Measurements from ENCODE around the gene PACS1. TPM values are rescaled to one million over a fixed set of nuclear protein-coding genes. Genes with fewer than 3 reads are reported as not detected.
A peak's percentile ranks its signal among the peaks of the same experiment; 100 is the strongest.

The PACS1 gene
- total and polyA plus RNA-seq, 2 donors (not counting 1 experiment from before 2014, with no cell fraction given) = 25.9 to 28.5 TPM

DNA sequence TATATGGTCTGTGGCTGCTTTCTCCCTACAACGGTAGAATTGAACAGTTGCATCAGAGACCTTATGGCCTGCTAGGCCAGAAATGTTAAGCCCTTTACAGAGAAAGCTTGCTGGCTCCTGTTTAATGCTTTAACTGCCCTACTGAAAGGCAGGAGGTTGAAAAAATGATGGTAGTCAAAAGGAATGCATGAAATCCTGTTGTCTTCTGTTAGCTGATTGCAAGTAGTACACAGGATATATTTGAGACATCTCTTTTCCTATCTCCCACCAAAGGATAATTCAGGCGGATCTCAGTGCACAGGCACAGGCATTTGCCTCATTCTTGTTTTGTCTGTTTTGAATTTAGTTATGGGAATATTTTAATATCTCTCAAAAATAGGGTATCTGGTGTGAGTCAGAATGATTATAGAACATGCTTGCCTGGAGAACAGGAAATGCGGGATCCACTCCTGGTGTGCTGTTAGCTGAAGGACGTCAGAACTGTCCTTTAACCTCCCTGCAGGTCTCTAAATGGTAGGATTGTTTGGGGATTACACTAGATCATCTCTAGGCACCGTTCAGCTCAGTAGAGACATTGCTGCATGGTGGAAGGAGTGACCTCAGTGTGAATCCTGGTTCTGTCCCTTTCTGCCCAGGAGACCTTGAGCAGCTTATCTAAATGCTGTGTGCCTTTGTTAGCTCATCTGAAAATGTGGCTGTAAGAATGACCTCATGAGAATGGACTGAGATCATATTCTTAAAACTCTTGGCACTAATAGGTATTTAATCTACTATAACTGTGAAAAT is 49.5 kb downstream of the PACS1 start:
- Histone ChIP-seq H3K27ac (ENCODE audit: insufficient read depth, low read length) (peak overlapping the region; percentile 50), H3K9ac (ENCODE audit: insufficient read depth, low read length) (no peak overlapping the region), H3K4me3 (replicated peaks in 1 of 4; ENCODE audit: control extremely low read depth in 1 of 4, insufficient read depth in 1 of 4, low read depth in 3 of 4, low read length in 4 of 4) (no peak overlapping the region), H3K9me3 (ENCODE audit: control insufficient read depth, insufficient read depth, low read depth, low read length) (no peaks in the 10 kb centered on the region), H3K4me1 (ENCODE audit: control insufficient read depth, extremely low read depth, insufficient read depth, low read length) (peaks cover 17% of the 10 kb centered on the region), H3K4me2 (ENCODE audit: extremely low read depth, insufficient read depth, low read length) (no peak overlapping the region), H3K36me3 (ENCODE audit: control insufficient read depth, insufficient read depth, low read length) (no peaks in the 10 kb centered on the region), H3K27me3 (ENCODE audit: control insufficient read depth, insufficient read depth, low read length) (no peaks in the 10 kb centered on the region), H3K79me2 (ENCODE audit: control insufficient read depth, insufficient read depth, low read length) (peaks cover 8% of the 10 kb centered on the region), H4K20me1 (ENCODE audit: control insufficient read depth, extremely low read depth, insufficient read depth, low read length) (no peaks in the 10 kb centered on the region), H2AFZ (ENCODE audit: low read length) (no peak overlapping the region)
- TF ChIP-seq EZH2 (IDR thresholded peaks at IDR 0.05; ENCODE audit: low read length, missing control alignments) = no peak
- TF ChIP-seq, protein P1, sequence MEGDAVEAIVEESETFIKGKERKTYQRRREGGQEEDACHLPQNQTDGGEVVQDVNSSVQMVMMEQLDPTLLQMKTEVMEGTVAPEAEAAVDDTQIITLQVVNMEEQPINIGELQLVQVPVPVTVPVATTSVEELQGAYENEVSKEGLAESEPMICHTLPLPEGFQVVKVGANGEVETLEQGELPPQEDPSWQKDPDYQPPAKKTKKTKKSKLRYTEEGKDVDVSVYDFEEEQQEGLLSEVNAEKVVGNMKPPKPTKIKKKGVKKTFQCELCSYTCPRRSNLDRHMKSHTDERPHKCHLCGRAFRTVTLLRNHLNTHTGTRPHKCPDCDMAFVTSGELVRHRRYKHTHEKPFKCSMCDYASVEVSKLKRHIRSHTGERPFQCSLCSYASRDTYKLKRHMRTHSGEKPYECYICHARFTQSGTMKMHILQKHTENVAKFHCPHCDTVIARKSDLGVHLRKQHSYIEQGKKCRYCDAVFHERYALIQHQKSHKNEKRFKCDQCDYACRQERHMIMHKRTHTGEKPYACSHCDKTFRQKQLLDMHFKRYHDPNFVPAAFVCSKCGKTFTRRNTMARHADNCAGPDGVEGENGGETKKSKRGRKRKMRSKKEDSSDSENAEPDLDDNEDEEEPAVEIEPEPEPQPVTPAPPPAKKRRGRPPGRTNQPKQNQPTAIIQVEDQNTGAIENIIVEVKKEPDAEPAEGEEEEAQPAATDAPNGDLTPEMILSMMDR (conservative IDR thresholded peaks at IDR 0.05 in 1 of 2, IDR thresholded peaks at IDR 0.05 in 1 of 2; ENCODE audit: low read depth in 1 of 2, low read length in 2 of 2) = no peak
- DNase-seq (ENCODE audit: low read depth in 2 of 2) = peak; percentile 71 to 92

DNA sequence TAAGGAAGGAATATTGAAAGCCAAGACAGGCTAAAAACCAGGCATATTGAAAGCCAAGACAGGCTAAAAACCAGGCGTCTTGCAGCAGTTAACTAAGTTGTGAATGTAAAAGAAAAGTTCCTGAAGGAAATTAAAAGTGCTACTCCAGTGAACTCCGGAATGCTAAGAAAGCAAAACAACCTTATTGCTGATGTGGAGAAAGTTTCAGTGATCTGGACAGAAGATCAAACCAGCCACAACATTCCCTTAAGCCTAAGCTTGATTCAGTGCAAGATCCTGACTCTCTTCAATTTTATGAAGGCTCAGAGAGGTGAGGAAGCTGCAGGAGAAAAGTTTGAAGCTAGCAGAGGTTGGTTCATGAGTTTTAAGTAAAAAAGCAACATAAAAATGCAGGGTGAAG is 51.4 kb downstream of the PACS1 start:
- Histone ChIP-seq H3K4me3 (replicated peaks in 1 of 4; ENCODE audit: control extremely low read depth in 1 of 4, insufficient read depth in 1 of 4, low read depth in 3 of 4, low read length in 4 of 4) (no peak overlapping the region), H2AFZ (ENCODE audit: low read length) (no peak overlapping the region), H3K79me2 (ENCODE audit: control insufficient read depth, insufficient read depth, low read length) (peaks cover 9% of the 10 kb centered on the region), H3K27ac (ENCODE audit: insufficient read depth, low read length) (no peak overlapping the region), H4K20me1 (ENCODE audit: control insufficient read depth, extremely low read depth, insufficient read depth, low read length) (no peaks in the 10 kb centered on the region), H3K9ac (ENCODE audit: insufficient read depth, low read length) (no peak overlapping the region), H3K27me3 (ENCODE audit: control insufficient read depth, insufficient read depth, low read length) (no peaks in the 10 kb centered on the region), H3K36me3 (ENCODE audit: control insufficient read depth, insufficient read depth, low read length) (no peaks in the 10 kb centered on the region), H3K4me2 (ENCODE audit: extremely low read depth, insufficient read depth, low read length) (no peak overlapping the region), H3K4me1 (ENCODE audit: control insufficient read depth, extremely low read depth, insufficient read depth, low read length) (peaks cover 26% of the 10 kb centered on the region), H3K9me3 (ENCODE audit: control insufficient read depth, insufficient read depth, low read depth, low read length) (no peaks in the 10 kb centered on the region)
- TF ChIP-seq, protein P1 (conservative IDR thresholded peaks at IDR 0.05 in 1 of 2, IDR thresholded peaks at IDR 0.05 in 1 of 2; ENCODE audit: low read depth in 1 of 2, low read length in 2 of 2) = no peak
- no peak for TF ChIP-seq EZH2 (IDR thresholded peaks at IDR 0.05; ENCODE audit: low read length, missing control alignments)
- no peak for DNase-seq (ENCODE audit: low read depth in 2 of 2)

GRCh38 chr11:66123902-66124301 is 53.8 kb downstream of the PACS1 start:
- H3K79me2 ChIP-seq (ENCODE audit: control insufficient read depth, insufficient read depth, low read length) = peaks cover 10% of the 10 kb centered on the region

More at GRCh38 chr11:66123902-66124301, 53.8 kb downstream of the PACS1 start:
- Histone ChIP-seq H3K36me3 (ENCODE audit: control insufficient read depth, insufficient read depth, low read length) (no peaks in the 10 kb centered on the region), H3K9ac (ENCODE audit: insufficient read depth, low read length) (no peak overlapping the region), H3K4me1 (ENCODE audit: control insufficient read depth, extremely low read depth, insufficient read depth, low read length) (peaks cover 30% of the 10 kb centered on the region), H3K27ac (ENCODE audit: insufficient read depth, low read length) (no peak overlapping the region), H3K27me3 (ENCODE audit: control insufficient read depth, insufficient read depth, low read length) (no peaks in the 10 kb centered on the region), H3K4me3 (replicated peaks in 1 of 4; ENCODE audit: control extremely low read depth in 1 of 4, insufficient read depth in 1 of 4, low read depth in 3 of 4, low read length in 4 of 4) (no peak overlapping the region), H2AFZ (ENCODE audit: low read length) (no peak overlapping the region), H3K4me2 (ENCODE audit: extremely low read depth, insufficient read depth, low read length) (no peak overlapping the region), H3K9me3 (ENCODE audit: control insufficient read depth, insufficient read depth, low read depth, low read length) (no peaks in the 10 kb centered on the region), H4K20me1 (ENCODE audit: control insufficient read depth, extremely low read depth, insufficient read depth, low read length) (no peaks in the 10 kb centered on the region)
- TF ChIP-seq EZH2 (IDR thresholded peaks at IDR 0.05; ENCODE audit: low read length, missing control alignments) = no peak
- TF ChIP-seq, protein P1 (conservative IDR thresholded peaks at IDR 0.05 in 1 of 2, IDR thresholded peaks at IDR 0.05 in 1 of 2; ENCODE audit: low read depth in 1 of 2, low read length in 2 of 2) = no peak
- no peak for DNase-seq (ENCODE audit: low read depth in 2 of 2)

All from fibroblast of lung (primary cell).